GM20000 (cell line): ENCODE data around the gene P3H1.

ENCODE experiments used
- DNase-seq: peaks from one replicate; pipeline ENCODE4 v3.0.0; 2012; ENCODE audit warnings: low spot score
- TF ChIP-seq, protein P1 (sequence below): IDR thresholded peaks from 2 replicates; pipeline ENCODE4 v1.5.1; 2012; ENCODE audit warnings: mild to moderate bottlenecking, control low read depth; ENCODE audit errors: extremely low read depth, missing control alignments

Gene P3H1

GRCh38 chr1:42769811-42770210, 3.0 kb upstream of the P3H1 start:
- DNase-seq, result no peak
- TF ChIP-seq, protein P1, sequence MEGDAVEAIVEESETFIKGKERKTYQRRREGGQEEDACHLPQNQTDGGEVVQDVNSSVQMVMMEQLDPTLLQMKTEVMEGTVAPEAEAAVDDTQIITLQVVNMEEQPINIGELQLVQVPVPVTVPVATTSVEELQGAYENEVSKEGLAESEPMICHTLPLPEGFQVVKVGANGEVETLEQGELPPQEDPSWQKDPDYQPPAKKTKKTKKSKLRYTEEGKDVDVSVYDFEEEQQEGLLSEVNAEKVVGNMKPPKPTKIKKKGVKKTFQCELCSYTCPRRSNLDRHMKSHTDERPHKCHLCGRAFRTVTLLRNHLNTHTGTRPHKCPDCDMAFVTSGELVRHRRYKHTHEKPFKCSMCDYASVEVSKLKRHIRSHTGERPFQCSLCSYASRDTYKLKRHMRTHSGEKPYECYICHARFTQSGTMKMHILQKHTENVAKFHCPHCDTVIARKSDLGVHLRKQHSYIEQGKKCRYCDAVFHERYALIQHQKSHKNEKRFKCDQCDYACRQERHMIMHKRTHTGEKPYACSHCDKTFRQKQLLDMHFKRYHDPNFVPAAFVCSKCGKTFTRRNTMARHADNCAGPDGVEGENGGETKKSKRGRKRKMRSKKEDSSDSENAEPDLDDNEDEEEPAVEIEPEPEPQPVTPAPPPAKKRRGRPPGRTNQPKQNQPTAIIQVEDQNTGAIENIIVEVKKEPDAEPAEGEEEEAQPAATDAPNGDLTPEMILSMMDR, result no peak

DNA sequence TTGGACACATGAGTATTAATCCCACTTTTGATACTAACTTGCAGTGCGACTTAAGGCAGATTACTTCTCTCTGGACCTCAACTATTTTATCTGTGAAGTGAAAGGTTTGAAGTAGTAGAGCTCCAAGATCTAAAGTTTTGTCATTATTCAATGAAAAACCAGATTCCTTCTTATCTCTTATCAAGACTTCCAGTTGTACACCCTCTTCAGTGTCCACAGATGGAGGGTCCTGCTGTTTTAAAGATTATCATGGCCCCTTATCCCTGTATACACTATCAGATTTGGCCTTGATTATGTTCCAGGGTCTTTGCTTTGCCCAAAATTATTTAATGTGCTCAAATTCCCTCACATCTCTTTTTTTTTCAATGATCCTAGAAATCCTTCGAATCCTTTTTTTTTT, 1.3 kb upstream of the P3H1 start:
- DNase-seq, result no peak
- TF ChIP-seq, protein P1, result no peak

GRCh38 chr1:42767510-42768000, 727 bp upstream of the P3H1 start:
- no peak for DNase-seq
- TF ChIP-seq, protein P1, result no peak

DNA sequence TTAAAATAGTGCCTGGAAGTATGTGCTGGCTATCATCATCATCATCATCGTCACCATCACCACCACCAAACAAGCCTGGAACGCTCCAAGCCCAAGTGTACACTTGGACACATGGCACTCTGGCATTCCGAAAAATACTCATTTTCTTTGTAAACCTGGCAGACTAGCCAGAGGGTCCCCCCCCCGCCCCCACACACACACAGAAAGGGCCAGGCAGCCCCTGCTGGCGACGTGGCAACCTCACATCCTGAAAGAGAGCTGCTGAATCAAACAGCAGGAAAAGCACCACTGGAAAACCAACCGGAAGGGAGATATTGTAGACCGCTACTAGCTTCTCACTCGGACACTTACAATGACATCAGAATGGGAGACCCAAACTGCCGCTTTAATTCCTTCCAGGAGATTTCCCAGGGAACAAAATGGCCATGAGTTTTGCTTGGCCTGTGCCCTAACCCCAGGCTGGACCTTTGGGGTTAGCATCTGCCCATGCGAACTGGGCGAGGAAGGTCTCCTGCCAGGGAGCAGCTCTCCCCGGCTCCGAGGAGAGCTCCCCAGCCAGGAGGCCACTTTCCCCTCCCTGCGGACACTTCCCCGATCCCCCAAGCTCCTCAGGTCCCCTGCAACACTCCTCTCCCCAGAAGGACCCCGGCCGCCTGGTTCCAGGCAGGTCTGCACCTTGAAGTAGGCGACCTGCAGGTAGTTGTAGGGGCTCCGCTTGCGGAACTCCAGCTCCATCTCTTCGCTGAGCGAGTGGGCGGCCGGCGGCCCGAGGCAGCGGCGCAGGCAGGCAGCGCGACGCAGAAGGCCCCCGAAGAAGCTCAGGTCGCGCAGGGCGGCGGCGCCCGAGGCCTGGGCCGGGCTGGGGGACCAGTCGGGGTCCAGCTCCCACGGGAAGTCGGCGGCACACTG, 742 bp downstream of the P3H1 start:
- TF ChIP-seq, protein P1, result no peak
- peak; percentile 55 for DNase-seq

- TF ChIP-seq, protein P1, result no peak
- no peak for DNase-seq
These were observed 1.6 kb downstream of the P3H1 start for GRCh38 chr1:42765269-42765668.

- DNase-seq, result no peak
- TF ChIP-seq, protein P1, result no peak
These were observed 4.6 kb downstream of the P3H1 start for GRCh38 chr1:42762269-42762668.

DNA sequence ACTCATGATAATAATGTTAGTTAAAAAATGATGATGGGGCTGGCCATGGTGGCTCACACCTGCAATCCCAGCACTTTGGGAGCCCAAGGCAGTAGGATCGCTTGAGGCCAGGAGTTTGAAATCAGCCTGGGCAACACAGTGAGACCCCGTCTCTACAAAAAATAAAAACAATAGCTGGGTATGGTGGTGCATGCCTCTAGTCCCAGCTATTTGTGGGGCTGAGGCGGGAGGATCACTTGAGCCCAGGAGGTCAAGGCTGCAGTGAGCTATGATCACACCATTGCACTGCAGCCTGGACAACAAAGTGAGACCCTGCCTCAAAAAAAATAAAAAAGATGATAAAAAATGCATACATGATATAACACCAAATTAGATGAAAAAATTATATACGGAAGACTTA, 5.3 kb downstream of the P3H1 start:
- TF ChIP-seq, protein P1, result no peak
- no peak for DNase-seq
